ENCODE data around the gene RETREG1. TPM values are rescaled to one million over a fixed set of nuclear protein-coding genes. Genes with fewer than 3 reads are reported as not detected.

Gene RETREG1
- total RNA-seq, 2 donors from 2014 or later = 102 to 180 TPM

DNA sequence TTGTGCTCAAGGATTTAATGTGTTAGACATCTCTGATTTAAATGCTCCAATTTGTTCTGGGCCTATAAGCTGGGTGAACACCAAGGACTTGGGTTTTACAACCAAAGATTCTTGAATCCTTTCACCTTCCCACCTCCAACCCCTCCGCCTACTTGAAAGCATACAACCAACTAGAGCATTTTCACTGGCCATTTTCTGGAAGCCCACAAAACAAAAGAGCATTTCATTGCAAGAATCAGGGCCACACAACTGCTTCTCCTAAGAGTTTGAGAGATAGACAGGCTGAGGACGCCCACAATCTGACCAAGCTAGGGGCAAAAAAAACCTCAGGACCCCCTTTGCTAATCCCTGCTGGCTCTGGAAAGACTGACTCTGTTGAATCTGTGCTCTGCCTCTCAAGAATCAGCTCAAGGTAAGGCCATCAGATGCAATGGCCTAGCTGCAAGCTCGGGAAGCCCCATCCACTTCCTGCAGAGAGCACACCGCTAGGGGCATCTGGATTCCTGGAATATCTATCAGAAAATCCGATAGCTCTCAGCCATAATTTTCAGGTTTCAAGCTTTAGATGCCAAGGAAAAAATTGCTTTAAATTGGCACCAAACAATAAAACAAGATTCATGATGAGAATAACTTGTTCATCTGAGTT lies 57.7 kb downstream of the RETREG1 start:
- TF ChIP-seq, protein P1, sequence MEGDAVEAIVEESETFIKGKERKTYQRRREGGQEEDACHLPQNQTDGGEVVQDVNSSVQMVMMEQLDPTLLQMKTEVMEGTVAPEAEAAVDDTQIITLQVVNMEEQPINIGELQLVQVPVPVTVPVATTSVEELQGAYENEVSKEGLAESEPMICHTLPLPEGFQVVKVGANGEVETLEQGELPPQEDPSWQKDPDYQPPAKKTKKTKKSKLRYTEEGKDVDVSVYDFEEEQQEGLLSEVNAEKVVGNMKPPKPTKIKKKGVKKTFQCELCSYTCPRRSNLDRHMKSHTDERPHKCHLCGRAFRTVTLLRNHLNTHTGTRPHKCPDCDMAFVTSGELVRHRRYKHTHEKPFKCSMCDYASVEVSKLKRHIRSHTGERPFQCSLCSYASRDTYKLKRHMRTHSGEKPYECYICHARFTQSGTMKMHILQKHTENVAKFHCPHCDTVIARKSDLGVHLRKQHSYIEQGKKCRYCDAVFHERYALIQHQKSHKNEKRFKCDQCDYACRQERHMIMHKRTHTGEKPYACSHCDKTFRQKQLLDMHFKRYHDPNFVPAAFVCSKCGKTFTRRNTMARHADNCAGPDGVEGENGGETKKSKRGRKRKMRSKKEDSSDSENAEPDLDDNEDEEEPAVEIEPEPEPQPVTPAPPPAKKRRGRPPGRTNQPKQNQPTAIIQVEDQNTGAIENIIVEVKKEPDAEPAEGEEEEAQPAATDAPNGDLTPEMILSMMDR (IDR thresholded peaks at IDR 0.05) = no peak
- no peak for DNase-seq (ENCODE audit: low spot score)
- H3K27me3 ChIP-seq = no peaks in the 10 kb centered on the region
- H3K4me3 ChIP-seq = no peak overlapping the region
- peaks cover 0 to 1% of the 10 kb centered on the region in 2 donors for H3K4me1 ChIP-seq
- no peak overlapping the region for H3K27ac ChIP-seq
- H3K9me3 ChIP-seq = no peaks in the 10 kb centered on the region
- H3K36me3 ChIP-seq = no peaks in the 10 kb centered on the region

GRCh38 chr5:16557477-16557876 lies 59.3 kb downstream of the RETREG1 start:
- H3K4me3 ChIP-seq = no peak overlapping the region
- no peaks in the 10 kb centered on the region for H3K9me3 ChIP-seq
- no peaks in the 10 kb centered on the region for H3K27me3 ChIP-seq
- no peaks in the 10 kb centered on the region for H3K36me3 ChIP-seq
- peaks cover 0 to 2% of the 10 kb centered on the region in 2 donors for H3K4me1 ChIP-seq
- TF ChIP-seq, protein P1 (IDR thresholded peaks at IDR 0.05) = no peak
- DNase-seq (ENCODE audit: low spot score) = no peak
- H3K27ac ChIP-seq = no peak overlapping the region

GRCh38 chr5:16554110-16554509 lies 62.7 kb downstream of the RETREG1 start:
- H3K36me3 ChIP-seq = no peaks in the 10 kb centered on the region
- peaks cover 0 to 4% of the 10 kb centered on the region in 2 donors for H3K4me1 ChIP-seq
- no peak overlapping the region for H3K4me3 ChIP-seq
- no peaks in the 10 kb centered on the region for H3K27me3 ChIP-seq
- TF ChIP-seq, protein P1 (IDR thresholded peaks at IDR 0.05) = no peak
- no peaks in the 10 kb centered on the region for H3K9me3 ChIP-seq
- DNase-seq (ENCODE audit: low spot score) = no peak
- H3K27ac ChIP-seq = no peak overlapping the region

GRCh38 chr5:16552666-16553343 lies 64.0 kb downstream of the RETREG1 start:
- peak; percentile 76 for DNase-seq (ENCODE audit: low spot score)
- TF ChIP-seq, protein P1 (IDR thresholded peaks at IDR 0.05) = peak; percentile 56 to 82
- H3K4me1 ChIP-seq = peaks cover 0 to 4% of the 10 kb centered on the region in 2 donors
- H3K9me3 ChIP-seq = no peaks in the 10 kb centered on the region
- no peak overlapping the region for H3K4me3 ChIP-seq
- no peaks in the 10 kb centered on the region for H3K36me3 ChIP-seq
- H3K27me3 ChIP-seq = no peaks in the 10 kb centered on the region
- peak overlapping the region; percentile 8 to 27 for H3K27ac ChIP-seq

DNA sequence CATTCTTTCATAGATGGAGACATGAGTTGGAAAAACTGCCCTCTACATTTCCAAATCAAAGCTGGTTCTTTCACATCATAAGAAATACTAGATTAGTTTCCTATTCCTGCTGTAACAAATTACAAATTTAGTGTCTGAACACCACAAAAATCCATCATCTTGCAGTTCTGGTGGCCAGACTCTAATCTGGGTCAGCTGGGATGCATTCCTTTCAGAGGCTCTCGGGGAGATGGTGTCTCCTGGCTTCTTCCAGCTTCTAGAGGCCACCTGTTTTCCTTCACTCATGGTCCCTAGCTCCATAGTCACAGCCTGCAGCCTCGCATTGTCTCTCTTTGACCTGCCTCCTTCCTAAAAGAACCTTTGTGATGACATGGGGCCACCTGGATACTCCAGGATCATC lies 65.2 kb downstream of the RETREG1 start:
- H3K4me1 ChIP-seq = peaks cover 0 to 15% of the 10 kb centered on the region in 2 donors
- no peak for DNase-seq (ENCODE audit: low spot score)
- no peaks in the 10 kb centered on the region for H3K36me3 ChIP-seq
- TF ChIP-seq, protein P1 (IDR thresholded peaks at IDR 0.05) = no peak
- no peak overlapping the region for H3K27ac ChIP-seq
- H3K9me3 ChIP-seq = no peaks in the 10 kb centered on the region
- no peak overlapping the region for H3K4me3 ChIP-seq
- no peaks in the 10 kb centered on the region for H3K27me3 ChIP-seq
